ENCODE data around the gene CSMD2. TPM values are rescaled to one million over a fixed set of nuclear protein-coding genes. Genes with fewer than 3 reads are reported as not detected.

Gene CSMD2
- total RNA-seq, 1 experiment from 2014 or later, result 0.22 TPM

DNA sequence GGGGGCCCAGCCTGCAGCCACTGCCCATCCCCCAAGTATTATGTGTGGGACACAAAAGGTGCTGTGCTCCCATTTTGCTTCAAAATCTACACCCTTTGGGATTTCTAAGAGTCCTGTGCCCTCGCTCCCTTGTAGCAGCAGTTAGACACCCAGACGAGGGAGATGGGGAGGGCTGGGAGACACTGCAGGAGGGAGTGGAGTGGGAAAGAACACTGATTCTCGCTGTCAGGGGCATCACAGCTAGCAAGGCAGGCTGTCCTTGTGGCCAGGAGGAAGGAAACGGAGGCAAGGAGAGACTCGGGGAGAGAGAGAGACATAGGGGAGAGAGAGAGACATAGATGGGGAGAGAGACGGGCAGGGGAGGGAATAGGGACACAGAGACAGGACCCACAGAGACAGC, 38.5 kb downstream of the CSMD2 start:
- TF ChIP-seq POLR2A (IDR thresholded peaks at IDR 0.05; ENCODE audit: borderline replicate concordance, extremely low read depth, insufficient read depth, insufficient read length) (no peak), EZH2 (IDR thresholded peaks at IDR 0.05) (no peak), EZH2phosphoT487 (IDR thresholded peaks at IDR 0.05; ENCODE audit: borderline replicate concordance) (no peak), ZFX (IDR thresholded peaks at IDR 0.05) (no peak), POLR2AphosphoS5 (IDR thresholded peaks at IDR 0.05; ENCODE audit: low read depth, low read length) (no peak), TCF7L2 (IDR thresholded peaks at IDR 0.05; ENCODE audit: borderline replicate concordance, extremely low read depth, insufficient read depth, insufficient read length) (no peak)
- TF ChIP-seq, protein P1, sequence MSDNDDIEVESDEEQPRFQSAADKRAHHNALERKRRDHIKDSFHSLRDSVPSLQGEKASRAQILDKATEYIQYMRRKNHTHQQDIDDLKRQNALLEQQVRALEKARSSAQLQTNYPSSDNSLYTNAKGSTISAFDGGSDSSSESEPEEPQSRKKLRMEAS (IDR thresholded peaks at IDR 0.05), result no peak
- ChIA-PET CTCF (no interaction called here), POLR2A (no interaction called here), RAD21 (ENCODE audit: low non-redundant PET in 1 of 2, low total read pairs in 2 of 2, uncharacterized antibody in 2 of 2, unreplicated experiment in 2 of 2) (no interaction called here)
- no peak overlapping the region for H3K9ac ChIP-seq (ENCODE audit: low read length)
- intact Hi-C loops (cut with micrococcal nuclease), result no loop called here
- no peaks in the 10 kb centered on the region for H3K36me3 ChIP-seq (ENCODE audit: control insufficient read depth in 1 of 2, insufficient read depth in 2 of 2, low read length in 2 of 2)
- H3K4me3 ChIP-seq (replicated peaks in 1 of 2; ENCODE audit: low read depth in 1 of 2, low read length in 2 of 2), result no peak overlapping the region
- no peaks in the 10 kb centered on the region for H3K79me2 ChIP-seq (ENCODE audit: insufficient read depth, low read length)
- no peak overlapping the region for H2AFZ ChIP-seq (ENCODE audit: low read depth, low read length, poor library complexity, severe bottlenecking)
- H3K9me2 ChIP-seq (ENCODE audit: insufficient read depth), result no peaks in the 10 kb centered on the region
- no peaks in the 10 kb centered on the region for H3K4me1 ChIP-seq (ENCODE audit: control insufficient read depth in 1 of 2, insufficient read depth in 2 of 2, low read length in 2 of 2)
- ATAC-seq, result no peak
- H3K27ac ChIP-seq (ENCODE audit: low read depth, low read length), result no peak overlapping the region
- H3K4me2 ChIP-seq (ENCODE audit: low read length), result no peak overlapping the region
- no peak for DNase-seq (ENCODE audit: low read depth, low spot score)
- BruUV-seq (replicated peaks), result no TSS peak
- no peaks in the 10 kb centered on the region for H3K9me3 ChIP-seq (ENCODE audit: control insufficient read depth in 1 of 2, insufficient read depth in 1 of 2, low read depth in 1 of 2, low read length in 2 of 2)
- H3K27me3 ChIP-seq (ENCODE audit: insufficient read depth, low read length), result peaks cover 15% of the 10 kb centered on the region; the same call in 1 of the 2 replicates
- H4K20me1 ChIP-seq (ENCODE audit: insufficient read depth), result no peaks in the 10 kb centered on the region

DNA sequence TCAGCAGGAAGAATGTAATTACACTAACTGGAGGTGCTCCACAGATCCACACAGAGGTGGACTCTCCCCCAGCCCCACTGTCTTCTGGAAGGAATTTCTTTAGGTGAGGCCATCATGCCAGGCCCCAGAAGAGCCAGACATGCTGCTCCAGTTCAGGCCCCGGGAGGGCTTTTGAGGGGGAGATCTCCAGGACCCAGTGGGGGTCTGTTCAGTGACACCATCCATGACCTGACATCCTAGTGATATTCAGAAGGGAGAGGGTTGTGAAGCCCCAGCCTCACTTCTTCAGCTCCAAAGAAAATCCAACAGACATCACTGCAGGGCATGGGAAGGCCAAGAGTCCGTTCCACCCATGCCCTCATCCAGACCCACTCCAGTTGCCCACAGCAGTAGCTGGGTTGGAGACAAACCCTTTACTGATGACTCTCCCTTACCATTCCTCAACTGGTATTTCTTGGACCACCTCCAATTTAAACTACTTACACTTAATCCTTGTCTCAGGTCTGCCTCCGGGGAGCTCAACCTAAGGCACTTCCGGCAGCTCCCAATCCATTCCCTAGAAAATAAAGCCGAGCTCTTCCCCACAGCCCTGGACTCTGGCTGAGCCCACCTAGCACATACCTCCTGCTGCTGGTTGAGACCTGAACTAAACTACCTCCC, 39.2 kb downstream of the CSMD2 start:
- H3K27me3 ChIP-seq (ENCODE audit: insufficient read depth, low read length), result peaks cover 15% of the 10 kb centered on the region; the same call in 1 of the 2 replicates
- ChIA-PET RAD21 (ENCODE audit: low non-redundant PET in 1 of 2, low total read pairs in 2 of 2, uncharacterized antibody in 2 of 2, unreplicated experiment in 2 of 2) (no interaction called here), CTCF (no interaction called here), POLR2A (no interaction called here)
- intact Hi-C loops (cut with micrococcal nuclease), result no loop called here
- ATAC-seq (no peak), DNase-seq (ENCODE audit: low read depth, low spot score) (no peak)
- H3K79me2 ChIP-seq (ENCODE audit: insufficient read depth, low read length), result no peaks in the 10 kb centered on the region
- no peak overlapping the region for H3K4me2 ChIP-seq (ENCODE audit: low read length)
- no peaks in the 10 kb centered on the region for H3K9me3 ChIP-seq (ENCODE audit: control insufficient read depth in 1 of 2, insufficient read depth in 1 of 2, low read depth in 1 of 2, low read length in 2 of 2)
- H3K27ac ChIP-seq (ENCODE audit: low read depth, low read length), result no peak overlapping the region
- no peaks in the 10 kb centered on the region for H3K9me2 ChIP-seq (ENCODE audit: insufficient read depth)
- no peaks in the 10 kb centered on the region for H3K36me3 ChIP-seq (ENCODE audit: control insufficient read depth in 1 of 2, insufficient read depth in 2 of 2, low read length in 2 of 2)
- no peaks in the 10 kb centered on the region for H3K4me1 ChIP-seq (ENCODE audit: control insufficient read depth in 1 of 2, insufficient read depth in 2 of 2, low read length in 2 of 2)
- no peak overlapping the region for H3K4me3 ChIP-seq (replicated peaks in 1 of 2; ENCODE audit: low read depth in 1 of 2, low read length in 2 of 2)
- no peak overlapping the region for H3K9ac ChIP-seq (ENCODE audit: low read length)
- no TSS peak for BruUV-seq (replicated peaks)
- H4K20me1 ChIP-seq (ENCODE audit: insufficient read depth), result no peaks in the 10 kb centered on the region
- no peak overlapping the region for H2AFZ ChIP-seq (ENCODE audit: low read depth, low read length, poor library complexity, severe bottlenecking)
- no peak for TF ChIP-seq SIN3A (IDR thresholded peaks at IDR 0.05; ENCODE audit: low read depth)
- no peak for TF ChIP-seq SP1 (IDR thresholded peaks at IDR 0.05; ENCODE audit: low read depth)
- no peak for TF ChIP-seq ZFX (IDR thresholded peaks at IDR 0.05)
- no peak for TF ChIP-seq EZH2 (IDR thresholded peaks at IDR 0.05)
- TF ChIP-seq, protein P2, sequence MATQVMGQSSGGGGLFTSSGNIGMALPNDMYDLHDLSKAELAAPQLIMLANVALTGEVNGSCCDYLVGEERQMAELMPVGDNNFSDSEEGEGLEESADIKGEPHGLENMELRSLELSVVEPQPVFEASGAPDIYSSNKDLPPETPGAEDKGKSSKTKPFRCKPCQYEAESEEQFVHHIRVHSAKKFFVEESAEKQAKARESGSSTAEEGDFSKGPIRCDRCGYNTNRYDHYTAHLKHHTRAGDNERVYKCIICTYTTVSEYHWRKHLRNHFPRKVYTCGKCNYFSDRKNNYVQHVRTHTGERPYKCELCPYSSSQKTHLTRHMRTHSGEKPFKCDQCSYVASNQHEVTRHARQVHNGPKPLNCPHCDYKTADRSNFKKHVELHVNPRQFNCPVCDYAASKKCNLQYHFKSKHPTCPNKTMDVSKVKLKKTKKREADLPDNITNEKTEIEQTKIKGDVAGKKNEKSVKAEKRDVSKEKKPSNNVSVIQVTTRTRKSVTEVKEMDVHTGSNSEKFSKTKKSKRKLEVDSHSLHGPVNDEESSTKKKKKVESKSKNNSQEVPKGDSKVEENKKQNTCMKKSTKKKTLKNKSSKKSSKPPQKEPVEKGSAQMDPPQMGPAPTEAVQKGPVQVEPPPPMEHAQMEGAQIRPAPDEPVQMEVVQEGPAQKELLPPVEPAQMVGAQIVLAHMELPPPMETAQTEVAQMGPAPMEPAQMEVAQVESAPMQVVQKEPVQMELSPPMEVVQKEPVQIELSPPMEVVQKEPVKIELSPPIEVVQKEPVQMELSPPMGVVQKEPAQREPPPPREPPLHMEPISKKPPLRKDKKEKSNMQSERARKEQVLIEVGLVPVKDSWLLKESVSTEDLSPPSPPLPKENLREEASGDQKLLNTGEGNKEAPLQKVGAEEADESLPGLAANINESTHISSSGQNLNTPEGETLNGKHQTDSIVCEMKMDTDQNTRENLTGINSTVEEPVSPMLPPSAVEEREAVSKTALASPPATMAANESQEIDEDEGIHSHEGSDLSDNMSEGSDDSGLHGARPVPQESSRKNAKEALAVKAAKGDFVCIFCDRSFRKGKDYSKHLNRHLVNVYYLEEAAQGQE (IDR thresholded peaks at IDR 0.05; ENCODE audit: low read depth), result no peak
- TF ChIP-seq EGR1 (IDR thresholded peaks at IDR 0.05; ENCODE audit: low read depth), result no peak
- TF ChIP-seq, protein P3, sequence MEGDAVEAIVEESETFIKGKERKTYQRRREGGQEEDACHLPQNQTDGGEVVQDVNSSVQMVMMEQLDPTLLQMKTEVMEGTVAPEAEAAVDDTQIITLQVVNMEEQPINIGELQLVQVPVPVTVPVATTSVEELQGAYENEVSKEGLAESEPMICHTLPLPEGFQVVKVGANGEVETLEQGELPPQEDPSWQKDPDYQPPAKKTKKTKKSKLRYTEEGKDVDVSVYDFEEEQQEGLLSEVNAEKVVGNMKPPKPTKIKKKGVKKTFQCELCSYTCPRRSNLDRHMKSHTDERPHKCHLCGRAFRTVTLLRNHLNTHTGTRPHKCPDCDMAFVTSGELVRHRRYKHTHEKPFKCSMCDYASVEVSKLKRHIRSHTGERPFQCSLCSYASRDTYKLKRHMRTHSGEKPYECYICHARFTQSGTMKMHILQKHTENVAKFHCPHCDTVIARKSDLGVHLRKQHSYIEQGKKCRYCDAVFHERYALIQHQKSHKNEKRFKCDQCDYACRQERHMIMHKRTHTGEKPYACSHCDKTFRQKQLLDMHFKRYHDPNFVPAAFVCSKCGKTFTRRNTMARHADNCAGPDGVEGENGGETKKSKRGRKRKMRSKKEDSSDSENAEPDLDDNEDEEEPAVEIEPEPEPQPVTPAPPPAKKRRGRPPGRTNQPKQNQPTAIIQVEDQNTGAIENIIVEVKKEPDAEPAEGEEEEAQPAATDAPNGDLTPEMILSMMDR (IDR thresholded peaks at IDR 0.05 in 2 of 3, conservative IDR thresholded peaks at IDR 0.05 in 1 of 3; ENCODE audit: borderline replicate concordance in 1 of 3, insufficient read depth in 1 of 3, low read depth in 2 of 3, low read length in 2 of 3), result no peak
